COR-L47 (cell line): ENCODE measurements around the gene GRK4.
"Not testable (repeated sequence)": the region's sequence is repeated elsewhere in the genome, so short reads cannot be mapped to it uniquely, and the experiment has no call there.

Experiments
- DNase-seq: peaks from one replicate; lab custom pipeline; 2025; lab: John Stamatoyannopoulos, UW

Gene GRK4

DNA sequence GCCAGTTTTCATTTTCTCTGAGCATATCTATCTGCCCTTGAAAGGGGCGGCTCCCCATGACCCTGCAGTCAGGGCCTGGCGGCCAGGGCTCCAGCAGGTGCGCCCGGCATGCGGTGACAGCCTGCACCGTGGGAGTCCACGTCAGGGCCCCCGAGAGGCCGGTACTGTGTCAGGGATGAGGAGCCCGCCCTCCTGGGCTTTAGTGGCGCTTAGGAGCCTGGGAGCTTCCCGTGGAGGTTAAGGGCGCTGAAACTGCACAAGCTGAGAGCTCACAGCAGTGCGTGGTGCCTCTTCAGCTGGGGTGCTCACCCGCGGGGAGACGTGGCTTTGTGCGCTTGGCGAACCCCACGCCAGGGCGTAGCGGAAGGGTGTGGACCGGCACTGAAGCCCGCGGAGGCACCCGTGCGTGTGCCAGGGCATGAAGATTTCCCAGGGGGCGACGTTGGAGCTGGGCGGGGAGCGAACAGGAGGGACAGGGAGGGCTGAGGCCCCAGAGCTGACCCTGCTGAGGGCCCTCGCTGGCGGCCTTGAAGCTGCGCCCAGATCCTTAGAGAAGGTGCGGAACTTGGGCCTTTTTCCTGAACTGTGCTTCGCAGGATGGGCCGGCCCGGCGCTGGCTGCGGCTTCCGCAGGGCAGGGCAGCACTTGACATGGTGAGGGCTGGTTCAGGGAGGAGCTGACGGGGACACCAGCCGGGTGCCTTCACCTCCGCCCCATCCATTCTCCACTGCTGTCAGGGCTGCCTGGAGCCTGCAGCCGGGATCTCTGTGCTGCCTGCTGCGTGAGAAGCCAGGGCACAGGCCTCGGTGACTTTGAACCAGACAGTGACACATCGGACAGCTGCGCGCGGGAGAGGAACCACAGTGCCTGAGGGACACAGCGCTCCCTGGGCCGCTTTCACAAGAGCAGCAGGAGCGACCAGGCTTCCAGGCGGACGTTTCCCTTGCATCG, 78.1 kb downstream of the GRK4 start:
- peak; percentile 31 for DNase-seq

- no peak for DNase-seq
Observed at GRCh38 chr4:3042226-3042625, 78.9 kb downstream of the GRK4 start.

- no peak for DNase-seq
Observed at GRCh38 chr4:3043282-3044020, 80.1 kb downstream of the GRK4 start.

DNA sequence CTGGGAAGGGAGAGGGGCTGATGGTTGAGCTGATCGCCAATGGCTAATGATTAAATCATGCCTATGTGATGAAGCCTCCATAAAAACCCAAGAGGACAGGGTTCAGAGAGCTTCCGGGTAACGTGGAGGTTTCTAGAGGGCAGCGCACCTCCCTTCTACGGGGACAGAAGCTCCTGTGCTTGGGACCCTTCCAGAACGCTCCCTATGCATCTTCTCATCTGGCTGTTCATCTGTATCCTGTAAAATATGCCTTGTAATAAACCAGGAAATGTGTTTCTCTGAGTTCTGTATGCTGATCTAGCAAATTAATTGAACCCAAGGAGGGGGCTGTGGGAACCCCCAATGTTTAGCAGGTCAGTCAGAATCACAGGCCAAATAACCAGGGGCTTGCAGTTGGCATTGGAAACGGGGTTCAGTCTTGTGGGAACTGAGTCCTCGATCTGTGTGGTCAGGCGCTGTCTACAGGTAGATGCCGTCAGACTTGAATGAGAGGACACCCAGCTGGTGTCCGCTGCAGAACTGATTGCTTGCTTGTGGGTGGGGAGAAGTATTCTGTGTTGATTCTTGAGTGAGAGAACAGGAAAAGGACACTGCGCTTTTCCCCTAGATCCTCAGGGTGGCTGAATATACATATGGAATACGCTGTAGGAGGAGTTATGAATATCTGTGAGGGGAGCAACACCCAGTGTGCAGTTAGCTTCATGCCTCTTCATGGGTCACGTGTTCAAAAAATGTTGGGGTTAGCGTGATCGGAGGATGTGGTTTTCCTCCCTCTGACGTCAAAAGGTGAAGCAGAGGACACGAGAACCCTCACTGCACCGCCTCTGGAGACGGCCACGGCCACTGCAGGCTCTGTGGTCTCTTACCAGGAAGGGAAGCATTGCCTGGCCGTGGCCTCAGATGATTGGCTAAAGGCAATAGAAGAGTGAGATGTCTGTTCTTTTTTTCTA, 81.8 kb downstream of the GRK4 start:
- no peak for DNase-seq

GRCh38 chr4:3046162-3046561, 82.8 kb downstream of the GRK4 start:
- DNase-seq: no peak

DNA sequence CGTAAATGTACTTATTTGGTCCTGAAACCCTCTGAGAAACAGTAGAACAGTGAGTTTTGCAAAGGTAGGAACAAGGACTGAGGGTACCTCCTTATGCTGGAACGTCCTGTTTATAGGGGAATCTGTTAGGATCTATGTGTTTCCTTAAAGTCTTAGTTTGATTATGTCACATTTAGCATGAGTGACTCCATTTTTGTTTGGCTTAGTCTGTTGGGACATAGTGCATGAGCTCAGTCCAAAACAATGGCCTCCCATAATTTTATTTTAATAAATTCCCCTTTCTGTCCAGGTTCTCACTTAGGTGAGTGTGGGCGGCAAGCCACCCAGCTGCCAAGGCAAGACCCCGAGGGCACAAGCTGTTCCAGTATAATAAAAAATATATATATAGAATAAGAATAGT, 83.3 kb downstream of the GRK4 start:
- no peak for DNase-seq

DNA sequence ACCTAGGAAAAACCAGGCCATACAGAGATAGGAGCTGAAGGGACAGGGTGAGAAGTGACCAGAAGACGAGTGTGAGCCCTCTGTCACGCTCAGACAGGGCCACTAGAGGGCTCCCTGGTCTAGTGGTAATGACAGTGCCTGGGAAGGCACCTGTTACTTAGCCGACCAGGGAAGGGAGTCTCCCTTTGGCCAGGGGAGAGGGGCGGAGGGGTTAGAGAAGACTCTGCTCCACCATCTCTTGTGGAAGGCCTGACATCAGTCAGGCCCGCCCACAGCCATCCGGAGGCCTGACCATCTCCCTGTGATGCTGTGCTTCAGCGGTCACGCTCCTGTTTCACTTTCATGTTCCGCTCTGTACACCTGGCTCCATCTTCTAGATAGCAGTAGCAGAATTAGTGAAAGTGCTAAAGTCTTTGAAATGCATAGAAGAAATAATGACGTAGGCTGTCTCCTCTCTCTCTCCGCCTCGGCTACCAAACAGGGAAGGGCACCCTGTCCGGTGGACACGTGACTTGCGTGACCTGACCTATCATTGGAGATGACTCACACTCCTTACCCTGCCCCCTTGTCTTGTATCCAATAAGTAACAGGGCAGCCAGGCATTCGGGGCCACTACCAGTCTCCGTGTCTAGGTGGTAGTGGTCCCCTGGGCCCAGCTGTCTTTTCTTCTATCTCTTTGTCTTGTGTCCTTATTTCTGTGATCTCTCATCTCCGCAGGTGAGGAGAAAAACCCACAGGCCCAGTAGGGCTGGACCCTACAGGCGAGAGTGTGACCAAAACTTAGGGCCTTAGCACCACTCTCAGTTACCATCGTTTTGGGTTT, 84.3 kb downstream of the GRK4 start:
- peak; percentile 62 for DNase-seq

DNA sequence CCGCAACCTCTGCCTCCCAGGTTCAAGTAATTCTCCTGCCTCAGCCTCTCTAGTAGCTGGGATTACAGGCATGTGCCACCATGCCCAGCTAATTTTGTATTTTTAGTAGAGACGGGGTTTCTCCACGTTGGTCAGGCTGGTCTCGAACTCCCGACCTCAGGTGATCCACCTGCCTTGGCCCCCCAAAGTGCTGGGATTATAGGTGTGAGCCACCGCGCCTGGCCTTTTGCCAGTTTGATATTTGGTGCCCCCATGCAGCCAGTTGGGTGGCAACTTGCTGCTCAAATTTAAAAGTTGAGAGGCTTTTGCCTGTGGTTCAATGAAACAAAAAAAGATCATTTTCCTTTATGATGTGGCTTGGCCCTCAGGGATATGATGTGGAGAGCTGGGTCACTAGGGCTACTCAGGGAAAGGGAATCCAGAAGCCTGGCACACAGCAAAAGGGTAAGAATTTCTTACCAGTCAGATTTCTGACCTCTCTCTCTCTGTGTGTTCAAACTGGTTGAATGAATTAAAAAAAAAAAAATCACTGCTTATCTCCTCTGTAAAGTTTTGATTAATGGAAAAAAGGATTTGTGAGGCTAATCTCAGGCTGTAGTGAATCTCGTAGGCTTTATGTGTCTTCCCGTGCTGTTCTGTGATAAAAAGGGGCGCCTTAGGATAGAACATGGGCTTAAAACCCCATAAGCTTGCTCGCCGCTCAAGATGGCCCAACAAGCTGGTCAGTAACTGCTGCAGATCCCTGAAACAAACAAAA, 87.9 kb downstream of the GRK4 start:
- DNase-seq: not testable (repeated sequence)

GRCh38 chr4:3054169-3054759, 90.9 kb downstream of the GRK4 start:
- DNase-seq: no peak

DNA sequence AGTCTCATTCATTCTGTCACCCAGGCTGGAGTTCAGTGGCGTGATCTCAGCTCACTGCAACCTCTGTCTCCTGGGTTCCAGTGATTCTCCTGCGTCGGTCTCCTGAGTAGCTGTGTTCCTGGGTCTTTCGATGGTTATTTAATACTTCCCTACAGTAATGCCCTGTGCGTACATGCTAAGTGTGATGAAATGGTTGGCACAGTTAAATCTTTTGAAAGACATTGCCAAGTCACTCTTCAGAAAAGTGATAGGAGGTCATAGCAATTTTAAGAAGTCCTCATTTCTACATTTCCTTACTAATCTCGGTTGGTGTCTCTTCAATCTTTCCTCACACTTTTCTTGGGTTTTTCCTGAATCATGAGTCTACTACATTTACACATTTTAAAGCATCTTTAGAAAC, 96.6 kb downstream of the GRK4 start:
- DNase-seq: no peak

- no peak for DNase-seq
Observed at GRCh38 chr4:3060946-3061345, 97.6 kb downstream of the GRK4 start.

- no peak for DNase-seq
Observed at GRCh38 chr4:3062471-3062870, 99.1 kb downstream of the GRK4 start.

DNA sequence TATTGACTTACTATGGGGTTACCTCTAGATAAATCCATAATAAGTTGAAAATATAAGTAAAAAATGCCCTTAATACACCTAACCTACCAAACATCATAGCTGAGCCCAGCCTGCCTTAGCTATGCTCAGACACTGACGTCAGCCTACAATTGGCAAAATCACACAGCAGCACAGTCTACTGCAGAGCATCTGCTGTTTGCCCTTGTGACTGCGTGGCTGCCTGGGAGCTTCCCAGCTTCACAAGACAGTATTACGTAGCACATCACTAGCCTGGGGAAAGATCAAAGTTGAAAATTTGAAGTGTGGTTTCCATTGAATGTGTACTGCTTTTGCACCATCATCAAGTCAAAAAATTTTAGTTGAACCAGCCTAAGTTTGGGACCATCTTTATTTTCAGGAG, 102.2 kb downstream of the GRK4 start:
- DNase-seq: no peak

GRCh38 chr4:3066836-3067400, 103.5 kb downstream of the GRK4 start:
- DNase-seq: no peak

DNA sequence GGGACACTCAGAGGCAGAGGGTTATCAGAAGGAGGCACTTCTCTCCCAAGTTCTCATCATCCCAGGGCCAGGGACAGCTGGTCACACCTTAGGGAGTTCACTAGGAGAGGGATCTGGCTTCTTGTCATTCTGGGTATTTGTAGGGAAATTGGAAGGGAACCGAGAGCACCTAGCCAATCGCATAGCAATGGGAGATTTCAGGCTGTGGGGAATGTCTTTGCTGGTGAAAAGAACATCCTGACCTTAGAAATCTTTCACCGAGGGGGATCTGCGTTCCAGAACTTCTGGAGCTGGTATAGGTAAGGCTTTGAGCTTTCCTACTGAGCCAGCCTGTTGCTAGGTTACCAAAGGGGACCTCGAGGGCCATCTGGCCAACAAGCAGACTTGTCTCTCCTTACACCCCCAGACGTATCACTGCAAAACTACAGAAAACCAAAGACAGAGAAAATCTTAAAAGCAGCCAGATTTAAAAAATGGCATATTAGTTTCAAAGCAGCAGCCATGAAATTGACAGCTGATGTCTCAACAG, 104.2 kb downstream of the GRK4 start:
- no peak for DNase-seq

- DNase-seq: no peak
Observed at GRCh38 chr4:3069661-3070199, 106.4 kb downstream of the GRK4 start.

DNA sequence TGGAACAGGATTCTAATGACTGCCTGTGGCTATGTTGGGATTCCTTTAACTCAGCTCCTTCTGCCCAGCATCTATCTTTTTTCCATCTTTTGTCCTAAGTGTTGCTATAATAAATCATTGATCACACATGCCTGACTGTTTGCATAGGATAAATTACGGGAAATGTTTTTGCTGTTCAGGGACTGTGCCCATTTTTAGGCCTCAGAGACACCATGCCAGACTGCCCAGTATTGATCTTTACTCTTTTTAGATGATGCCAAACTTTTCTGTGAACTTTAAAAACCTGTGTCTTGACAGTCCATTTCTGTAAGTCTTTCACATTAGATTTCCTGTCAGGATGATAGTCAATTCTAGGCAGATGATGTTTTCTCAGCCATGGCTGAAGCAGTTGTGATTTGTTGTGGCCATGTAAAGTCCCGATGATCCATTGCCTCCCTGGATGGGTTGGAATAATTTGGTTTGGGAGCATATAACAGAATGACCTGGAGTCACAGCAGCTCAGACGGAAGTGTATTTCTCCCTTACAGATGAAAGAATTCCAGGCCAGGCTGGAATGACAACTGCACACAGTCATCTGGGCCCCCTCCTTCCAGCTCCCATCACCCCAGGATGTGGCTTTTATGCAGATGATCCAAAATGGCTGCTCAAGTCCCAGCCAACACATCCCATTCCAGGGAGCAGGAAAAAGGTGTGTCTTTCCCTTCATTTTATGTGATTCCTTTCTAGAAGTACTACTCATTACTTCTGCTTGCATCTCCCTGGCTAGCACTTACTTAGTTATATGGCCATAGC, 107.5 kb downstream of the GRK4 start:
- no peak for DNase-seq

GRCh38 chr4:3071811-3072210, 108.4 kb downstream of the GRK4 start:
- DNase-seq: no peak
